Measurements from ENCODE around the gene PDSS2.

DNA sequence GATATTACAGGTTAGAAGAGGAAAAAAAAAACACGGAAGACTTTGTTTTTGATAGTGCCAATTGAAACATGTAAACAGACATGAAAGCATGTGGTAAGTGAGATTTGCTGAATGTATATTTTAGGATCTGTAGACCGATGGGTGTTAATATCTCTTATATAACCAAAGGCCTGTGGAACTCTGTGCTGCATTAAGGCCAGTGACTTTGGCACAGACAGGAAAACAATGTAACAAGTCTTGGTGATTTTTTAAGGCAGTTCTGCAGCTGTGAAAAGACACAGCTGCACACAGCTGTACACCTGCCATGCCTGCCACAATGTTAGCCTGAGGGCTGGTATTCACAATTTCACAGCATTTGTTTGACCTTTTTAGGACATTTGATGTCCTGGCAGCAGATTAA, 36.6 kb upstream of the PDSS2 start:
- TF ChIP-seq CTCF (IDR thresholded peaks at IDR 0.05; ENCODE audit: borderline replicate concordance, extremely low read depth, low read length, poor library complexity, severe bottlenecking) (no peak), EZH2 (IDR thresholded peaks at IDR 0.05; ENCODE audit: borderline replicate concordance, low read depth, low read length, severe bottlenecking) (no peak)
